Neural cell (in vitro differentiated cells): Measurements from ENCODE around the gene PRXL2B. TPM values are rescaled to one million over a fixed set of nuclear protein-coding genes. Genes with fewer than 3 reads are reported as not detected.

Experiments
- H2AFZ ChIP-seq: fragments of 200-600, 300-800 bp; sonication (generic), shearing (Covaris generic); 2 replicates; pipeline ENCODE4 v1.6.0; 2014; ENCODE audit warnings: low read depth, mild to moderate bottlenecking, antibody characterized with exemption, low read length, moderate library complexity
- H3F3A ChIP-seq: fragments of 200-600 bp; shearing (Covaris generic); 2 replicates; pipeline ENCODE4 v1.6.1; 2016; ENCODE audit warnings: mild to moderate bottlenecking, moderate library complexity, mixed read lengths, antibody characterized with exemption, low read length; ENCODE audit not compliant: insufficient read depth, poor library complexity, severe bottlenecking
- H3K27ac ChIP-seq: fragments of 200-600, 300-800 bp; sonication (generic), shearing (Covaris generic); 2 replicates; pipeline ENCODE4 v1.5.1; 2014; ENCODE audit warnings: mild to moderate bottlenecking, low read length, moderate library complexity
- H3K27me3 ChIP-seq: fragments of 300-800, 200-600 bp; sonication (generic), shearing (Covaris generic); 2 replicates; pipeline ENCODE4 v1.6.0; 2014; ENCODE audit warnings: mild to moderate bottlenecking, low read depth, low read length, moderate library complexity; ENCODE audit not compliant: insufficient read depth
- H3K36me3 ChIP-seq: fragments of 300-800, 200-600 bp; sonication (generic), shearing (Covaris generic); 2 replicates; pipeline ENCODE4 v1.5.1; 2014; ENCODE audit warnings: mild to moderate bottlenecking, antibody characterized with exemption, low read length, moderate library complexity; ENCODE audit not compliant: insufficient read depth
- H3K4me2 ChIP-seq: fragments of 300-800, 200-600 bp; sonication (generic), shearing (Covaris generic); 2 replicates; pipeline ENCODE4 v1.6.0; 2014; ENCODE audit warnings: mild to moderate bottlenecking, low read length
- H3K4me3 ChIP-seq: fragments of 300-800, 200-600 bp; sonication (generic), shearing (Covaris generic); 2 replicates; pipeline ENCODE4 v1.5.1; 2014; ENCODE audit warnings: mild to moderate bottlenecking, low read length, moderate library complexity
- H3K79me2 ChIP-seq: fragments of 200-600 bp; shearing (Covaris generic); replicated peaks from 2 replicates; pipeline ENCODE4 v1.6.0; 2014; ENCODE audit warnings: mild to moderate bottlenecking, low read length, moderate library complexity; ENCODE audit not compliant: insufficient read depth
- H3K9ac ChIP-seq: fragments of 300-800, 200-600 bp; sonication (generic), shearing (Covaris generic); 2 replicates; pipeline ENCODE4 v1.6.1; 2016; ENCODE audit warnings: mild to moderate bottlenecking, low read length, mixed read lengths
- H3K9me2 ChIP-seq: fragments of 200-600 bp; shearing (Covaris generic); 2 replicates; pipeline ENCODE4 v1.6.1; 2016; ENCODE audit warnings: mild to moderate bottlenecking, low read length, mixed read lengths; ENCODE audit not compliant: insufficient read depth
- H3K9me3 ChIP-seq: fragments of 200-600, 300-800 bp; sonication (generic), shearing (Covaris generic); 2 replicates; pipeline ENCODE4 v1.6.1; 2016; ENCODE audit warnings: mild to moderate bottlenecking, mixed run types, low read length, moderate library complexity, mixed read lengths
- H4K20me1 ChIP-seq: fragments of 200-600 bp; shearing (Covaris generic); 2 replicates; pipeline ENCODE4 v1.6.1; 2016; ENCODE audit warnings: mild to moderate bottlenecking, mixed run types; ENCODE audit not compliant: insufficient read depth
- EP300 ChIP-seq: fragments of 450-650 bp; conservative IDR thresholded peaks from 2 replicates; pipeline ENCODE4 v1.6.1; 2014; ENCODE audit warnings: antibody characterized with exemption, mild to moderate bottlenecking, moderate library complexity; ENCODE audit not compliant: poor library complexity, severe bottlenecking
- EZH2 ChIP-seq: fragments of 200-600, 300-800 bp; shearing (Covaris generic), sonication (generic); IDR thresholded peaks from 2 replicates; pipeline ENCODE4 v1.6.1; 2014; ENCODE audit warnings: antibody characterized with exemption, low read length, borderline replicate concordance, mild to moderate bottlenecking; ENCODE audit not compliant: insufficient read depth, poor library complexity, severe bottlenecking
- MXI1 ChIP-seq: fragments of 450-650 bp; conservative IDR thresholded peaks from 2 replicates; pipeline ENCODE4 v1.6.1; 2014; ENCODE audit warnings: antibody characterized with exemption, mild to moderate bottlenecking; ENCODE audit not compliant: poor library complexity, severe bottlenecking
- POLR2AphosphoS5 ChIP-seq: IDR thresholded peaks from 2 replicates; pipeline ENCODE4 v1.6.1; 2012
- RAD21 ChIP-seq: fragments of 450-650 bp; conservative IDR thresholded peaks from 2 replicates; pipeline ENCODE4 v1.6.1; 2014; ENCODE audit warnings: antibody characterized with exemption, mild to moderate bottlenecking, moderate library complexity
- REST ChIP-seq: IDR thresholded peaks from 2 replicates; pipeline ENCODE4 v1.6.1; 2012; ENCODE audit warnings: borderline replicate concordance
- SMC3 ChIP-seq: fragments of 450-650 bp; conservative IDR thresholded peaks from 2 replicates; pipeline ENCODE4 v1.6.1; 2014; ENCODE audit warnings: antibody characterized with exemption, mild to moderate bottlenecking, moderate library complexity; ENCODE audit not compliant: poor library complexity
- TAF1 ChIP-seq: IDR thresholded peaks from 2 replicates; pipeline ENCODE4 v1.6.1; 2012; ENCODE audit warnings: low read depth
- polyA plus RNA-seq: library from polyadenylated mRNA; depleted of rRNA; stranded (reverse); fragments of >200 nt; gene quantifications from 2 replicates; pipeline ENCODE4 v1.2.3, GENCODE V29; 2014
- TF ChIP-seq, protein P1 (sequence below): fragments of 450-650 bp; IDR thresholded peaks from 2 replicates; pipeline ENCODE4 v1.5.1; 2014; ENCODE audit warnings: antibody characterized with exemption, mild to moderate bottlenecking, moderate library complexity; ENCODE audit not compliant: poor library complexity, severe bottlenecking

Gene PRXL2B
- polyA plus RNA-seq, 1 donor from 2014 or later, result 29.0 TPM

- Histone ChIP-seq H3K27ac (no peak overlapping the region), H3K4me2 (no peak overlapping the region), H3K79me2 (no peaks in the 10 kb centered on the region), H3K4me3 (peak overlapping the region; percentile 63), H3K27me3 (peaks cover 31% of the 10 kb centered on the region), H3K9me3 (no peaks in the 10 kb centered on the region), H3F3A (no peaks in the 10 kb centered on the region), H3K36me3 (no peaks in the 10 kb centered on the region), H3K9me2 (no peaks in the 10 kb centered on the region), H2AFZ (no peak overlapping the region), H4K20me1 (no peaks in the 10 kb centered on the region), H3K9ac (peak overlapping the region; percentile 34)
- TF ChIP-seq, protein P1, sequence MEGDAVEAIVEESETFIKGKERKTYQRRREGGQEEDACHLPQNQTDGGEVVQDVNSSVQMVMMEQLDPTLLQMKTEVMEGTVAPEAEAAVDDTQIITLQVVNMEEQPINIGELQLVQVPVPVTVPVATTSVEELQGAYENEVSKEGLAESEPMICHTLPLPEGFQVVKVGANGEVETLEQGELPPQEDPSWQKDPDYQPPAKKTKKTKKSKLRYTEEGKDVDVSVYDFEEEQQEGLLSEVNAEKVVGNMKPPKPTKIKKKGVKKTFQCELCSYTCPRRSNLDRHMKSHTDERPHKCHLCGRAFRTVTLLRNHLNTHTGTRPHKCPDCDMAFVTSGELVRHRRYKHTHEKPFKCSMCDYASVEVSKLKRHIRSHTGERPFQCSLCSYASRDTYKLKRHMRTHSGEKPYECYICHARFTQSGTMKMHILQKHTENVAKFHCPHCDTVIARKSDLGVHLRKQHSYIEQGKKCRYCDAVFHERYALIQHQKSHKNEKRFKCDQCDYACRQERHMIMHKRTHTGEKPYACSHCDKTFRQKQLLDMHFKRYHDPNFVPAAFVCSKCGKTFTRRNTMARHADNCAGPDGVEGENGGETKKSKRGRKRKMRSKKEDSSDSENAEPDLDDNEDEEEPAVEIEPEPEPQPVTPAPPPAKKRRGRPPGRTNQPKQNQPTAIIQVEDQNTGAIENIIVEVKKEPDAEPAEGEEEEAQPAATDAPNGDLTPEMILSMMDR, result no peak
- TF ChIP-seq POLR2AphosphoS5 (no peak), RAD21 (no peak), SMC3 (no peak)
These were observed 42.5 kb downstream of the PRXL2B start for GRCh38 chr1:2628933-2629626.

GRCh38 chr1:2629627-2630497 is 43.3 kb downstream of the PRXL2B start:
- Histone ChIP-seq H3K36me3 (no peaks in the 10 kb centered on the region), H3K9ac (no peak overlapping the region), H3F3A (no peaks in the 10 kb centered on the region), H2AFZ (no peak overlapping the region), H3K9me2 (no peaks in the 10 kb centered on the region), H3K27me3 (peaks cover 31% of the 10 kb centered on the region), H4K20me1 (no peaks in the 10 kb centered on the region), H3K9me3 (no peaks in the 10 kb centered on the region), H3K4me3 (peak overlapping the region; percentile 63), H3K4me2 (no peak overlapping the region), H3K79me2 (no peaks in the 10 kb centered on the region), H3K27ac (no peak overlapping the region)
- TF ChIP-seq EZH2 (no peak), TAF1 (no peak), SMC3 (no peak), MXI1 (no peak), RAD21 (no peak), EP300 (no peak), POLR2AphosphoS5 (no peak), REST (no peak)
- TF ChIP-seq, protein P1, result no peak
